MG63 (cell line): ENCODE data around the gene ANAPC7. TPM values are rescaled to one million over a fixed set of nuclear protein-coding genes. Genes with fewer than 3 reads are reported as not detected.
"Not testable (repeated sequence)": the region's sequence is repeated elsewhere in the genome, so short reads cannot be mapped to it uniquely, and the experiment has no call there.

Experiments used
- DNase-seq: peaks from one replicate; pipeline ENCODE4 v3.0.0-alpha.2; 2020
- H3K27me3 ChIP-seq: fragments of 250-450 bp; sonication (Bioruptor Pico); 2 replicates; pipeline ENCODE4 v1.5.1; 2020; ENCODE audit warnings: mild to moderate bottlenecking, moderate library complexity
- H3K36me3 ChIP-seq: fragments of 250-450 bp; sonication (Bioruptor Pico); 2 replicates; pipeline ENCODE4 v1.5.1; 2020; ENCODE audit warnings: mild to moderate bottlenecking, moderate library complexity
- H3K4me3 ChIP-seq: fragments of 250-450 bp; sonication (Bioruptor Pico); 2 replicates; pipeline ENCODE4 v1.5.1; 2020; ENCODE audit warnings: mild to moderate bottlenecking, moderate library complexity
- H3K9me3 ChIP-seq: fragments of 250-450 bp; sonication (Bioruptor Pico); 2 replicates; pipeline ENCODE4 v1.5.1; 2020; ENCODE audit warnings: mild to moderate bottlenecking, moderate library complexity
- total RNA-seq: library from RNA; depleted of rRNA; stranded (reverse); fragments of >200 nt; shearing (Covaris generic); gene quantifications from 2 replicates; pipeline ENCODE4 v1.2.3, GENCODE V29; 2014; ENCODE audit warnings: low replicate concordance

The ANAPC7 gene
- total RNA-seq, 1 experiment from 2014 or later = 51.5 TPM

DNA sequence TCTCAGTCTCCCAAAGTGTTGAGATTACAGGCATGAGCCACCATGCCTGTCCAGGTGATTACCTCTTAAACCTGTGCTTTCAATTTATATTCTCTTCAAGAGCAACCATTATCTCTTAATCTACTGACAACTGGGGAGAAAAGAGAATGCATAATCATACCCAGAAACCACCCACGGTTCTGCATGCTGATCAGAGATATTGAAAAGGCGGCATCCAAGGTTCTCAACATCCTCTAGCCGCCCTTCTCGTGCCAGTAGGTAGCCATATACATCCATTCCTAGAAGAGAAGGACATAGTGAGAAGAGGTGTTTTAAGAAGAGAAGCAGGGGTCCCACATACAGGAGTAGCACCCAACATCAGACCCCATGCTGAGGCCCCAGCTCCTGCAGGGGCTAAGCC, 20.8 kb downstream of the ANAPC7 start:
- no peaks in the 10 kb centered on the region for H3K27me3 ChIP-seq
- H3K4me3 ChIP-seq = no peak overlapping the region
- peaks cover 82% of the 10 kb centered on the region for H3K36me3 ChIP-seq
- H3K9me3 ChIP-seq = no peaks in the 10 kb centered on the region
- DNase-seq = no peak

GRCh38 chr12:110379631-110380030, 23.9 kb downstream of the ANAPC7 start:
- peaks cover 83% of the 10 kb centered on the region for H3K36me3 ChIP-seq

GRCh38 chr12:110379197-110379596, 24.3 kb downstream of the ANAPC7 start:
- H3K9me3 ChIP-seq = no peaks in the 10 kb centered on the region
- peaks cover 85% of the 10 kb centered on the region for H3K36me3 ChIP-seq
- no peaks in the 10 kb centered on the region for H3K27me3 ChIP-seq
- no peak for DNase-seq
- H3K4me3 ChIP-seq = no peak overlapping the region

More at GRCh38 chr12:110379631-110380030, 23.9 kb downstream of the ANAPC7 start:
- no peaks in the 10 kb centered on the region for H3K9me3 ChIP-seq
- no peak overlapping the region for H3K4me3 ChIP-seq
- DNase-seq = no peak
- no peaks in the 10 kb centered on the region for H3K27me3 ChIP-seq

- DNase-seq, H3K4me3 ChIP-seq, H3K27me3 ChIP-seq, H3K9me3 ChIP-seq: not testable (repeated sequence)
- H3K36me3 ChIP-seq = peaks cover 86% of the 10 kb centered on the region
Measured at GRCh38 chr12:110378131-110378790, 25.2 kb downstream of the ANAPC7 start.

DNA sequence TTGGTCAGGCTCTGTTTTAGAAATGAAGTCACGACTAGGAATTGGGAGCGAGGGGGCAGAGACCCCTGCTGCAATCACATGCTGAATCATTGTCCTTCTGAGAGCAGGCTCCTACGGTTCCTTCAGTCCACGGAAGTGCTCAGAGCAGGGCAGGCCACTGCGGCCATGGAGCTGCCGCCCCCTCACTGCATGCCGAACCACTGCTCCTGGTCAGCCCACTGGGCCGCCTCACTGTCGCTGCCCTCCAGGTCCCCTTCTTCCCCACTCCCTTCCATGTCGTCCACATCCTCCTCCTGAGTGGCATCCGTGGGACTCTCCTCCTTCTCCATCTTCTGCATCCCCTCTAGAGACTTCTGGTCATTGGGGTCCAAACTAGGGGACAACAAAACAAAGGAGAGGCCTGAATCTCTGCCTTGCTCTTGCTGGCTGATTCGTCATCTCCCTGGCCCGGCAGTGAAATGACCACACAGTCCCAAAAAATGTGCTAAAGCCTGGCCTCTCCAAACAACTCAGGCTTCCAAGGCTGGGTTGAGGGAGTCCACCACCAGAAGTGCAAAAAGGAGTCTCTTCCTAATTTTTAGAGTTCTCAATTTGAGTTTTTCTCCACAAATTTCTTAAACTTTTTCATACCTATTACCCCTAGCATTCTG, 29.4 kb downstream of the ANAPC7 start:
- Histone ChIP-seq H3K27me3 (no peaks in the 10 kb centered on the region), H3K36me3 (peaks cover 75% of the 10 kb centered on the region), H3K4me3 (no peak overlapping the region), H3K9me3 (no peaks in the 10 kb centered on the region)
- DNase-seq = no peak

GRCh38 chr12:110373425-110373824, 30.1 kb downstream of the ANAPC7 start:
- H3K4me3 ChIP-seq = no peak overlapping the region
- peaks cover 71% of the 10 kb centered on the region for H3K36me3 ChIP-seq
- H3K9me3 ChIP-seq = no peaks in the 10 kb centered on the region
- no peak for DNase-seq
- H3K27me3 ChIP-seq = no peaks in the 10 kb centered on the region

DNA sequence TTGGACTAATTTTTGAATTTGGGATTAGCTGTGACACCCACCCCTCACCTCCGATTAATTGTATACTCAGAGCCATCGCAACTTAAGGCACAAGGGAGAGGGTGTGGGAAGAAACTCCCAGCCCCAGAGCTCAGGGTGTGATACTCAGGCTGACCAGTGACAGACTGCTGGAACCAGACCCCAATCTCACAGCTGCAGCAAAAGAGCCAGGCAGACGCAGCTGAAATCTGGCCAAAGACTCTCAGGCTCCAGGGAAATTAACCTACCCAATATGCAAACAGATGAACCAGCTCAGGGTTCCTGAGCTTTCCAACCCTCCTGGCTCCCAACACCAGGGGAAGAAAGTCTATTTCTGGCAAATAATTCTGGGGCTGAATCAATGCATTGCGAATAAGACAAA, 30.5 kb downstream of the ANAPC7 start:
- peaks cover 67% of the 10 kb centered on the region for H3K36me3 ChIP-seq
- no peaks in the 10 kb centered on the region for H3K9me3 ChIP-seq
- H3K27me3 ChIP-seq = no peaks in the 10 kb centered on the region
- DNase-seq = no peak
- no peak overlapping the region for H3K4me3 ChIP-seq

DNA sequence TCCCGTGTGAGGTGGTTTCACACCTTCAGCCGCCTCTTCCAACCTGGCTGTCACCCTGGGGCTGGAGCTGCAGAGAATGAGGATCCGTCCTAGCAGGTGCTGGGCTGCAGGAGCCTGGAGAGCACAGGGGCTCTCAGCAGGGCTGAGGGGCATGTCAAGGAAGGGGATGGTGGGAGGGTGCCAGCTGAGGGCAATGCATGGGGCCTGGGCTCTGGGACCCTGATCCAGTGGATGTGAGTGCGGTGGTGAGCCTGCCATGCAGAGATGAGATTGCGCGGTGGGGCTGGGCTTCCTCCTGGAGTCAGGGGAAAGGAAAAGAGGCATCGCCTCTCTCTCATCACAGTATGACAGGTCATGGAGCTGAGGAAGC, 31.5 kb downstream of the ANAPC7 start:
- peaks cover 57% of the 10 kb centered on the region for H3K36me3 ChIP-seq
- H3K4me3 ChIP-seq = no peak overlapping the region
- no peaks in the 10 kb centered on the region for H3K9me3 ChIP-seq
- no peaks in the 10 kb centered on the region for H3K27me3 ChIP-seq
- no peak for DNase-seq

GRCh38 chr12:110371408-110372055, 32.0 kb downstream of the ANAPC7 start:
- H3K36me3 ChIP-seq = peaks cover 54% of the 10 kb centered on the region
- H3K9me3 ChIP-seq = no peaks in the 10 kb centered on the region
- no peaks in the 10 kb centered on the region for H3K27me3 ChIP-seq
- no peak for DNase-seq
- no peak overlapping the region for H3K4me3 ChIP-seq

DNA sequence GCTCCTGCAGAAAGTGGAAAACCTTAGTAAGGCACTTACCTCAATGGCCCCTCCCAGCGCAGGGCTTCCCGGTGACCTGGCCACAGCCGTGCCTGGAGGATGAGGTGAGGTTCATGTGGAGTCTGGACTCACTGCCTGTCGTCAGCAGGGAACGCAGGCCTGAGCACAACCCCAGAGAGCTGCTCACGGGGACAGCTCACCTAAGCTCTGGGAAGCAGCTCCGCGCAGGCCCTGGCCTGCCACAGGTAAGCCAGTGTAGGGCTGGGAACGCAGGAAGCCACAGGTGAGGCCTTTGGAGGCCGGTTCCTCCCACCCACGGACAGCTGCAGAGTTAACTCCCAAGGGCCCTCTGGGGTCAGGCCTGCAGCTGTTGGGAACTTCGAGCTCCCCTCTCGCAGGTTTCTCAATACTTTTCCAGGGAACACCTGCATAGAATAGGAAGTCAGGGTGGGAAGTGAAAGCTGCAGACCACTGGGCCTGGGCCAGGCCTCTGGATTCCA, 32.7 kb downstream of the ANAPC7 start:
- no peak for DNase-seq
- H3K27me3 ChIP-seq = no peaks in the 10 kb centered on the region
- no peaks in the 10 kb centered on the region for H3K9me3 ChIP-seq
- no peak overlapping the region for H3K4me3 ChIP-seq
- peaks cover 49% of the 10 kb centered on the region for H3K36me3 ChIP-seq

DNA sequence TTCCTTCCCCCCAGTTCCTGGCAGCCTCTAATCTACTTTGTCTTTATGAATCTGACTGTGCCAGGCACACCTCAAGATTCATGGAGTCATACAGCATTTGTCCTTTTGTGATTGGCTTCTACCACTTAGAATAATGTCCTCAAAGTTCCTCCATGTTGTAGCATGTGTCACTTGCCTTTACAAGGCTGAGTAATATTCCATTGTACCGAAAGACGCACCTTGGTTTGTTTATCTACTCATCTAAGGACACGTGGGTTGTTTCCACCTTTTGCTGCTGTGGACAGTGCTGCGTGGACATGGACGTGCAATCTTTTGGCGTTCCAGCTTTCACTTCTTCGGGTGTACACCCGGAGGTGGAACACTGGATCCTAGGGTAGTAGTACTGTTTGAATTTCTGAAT, 33.5 kb downstream of the ANAPC7 start:
- peaks cover 42% of the 10 kb centered on the region for H3K36me3 ChIP-seq
- DNase-seq = no peak

DNA sequence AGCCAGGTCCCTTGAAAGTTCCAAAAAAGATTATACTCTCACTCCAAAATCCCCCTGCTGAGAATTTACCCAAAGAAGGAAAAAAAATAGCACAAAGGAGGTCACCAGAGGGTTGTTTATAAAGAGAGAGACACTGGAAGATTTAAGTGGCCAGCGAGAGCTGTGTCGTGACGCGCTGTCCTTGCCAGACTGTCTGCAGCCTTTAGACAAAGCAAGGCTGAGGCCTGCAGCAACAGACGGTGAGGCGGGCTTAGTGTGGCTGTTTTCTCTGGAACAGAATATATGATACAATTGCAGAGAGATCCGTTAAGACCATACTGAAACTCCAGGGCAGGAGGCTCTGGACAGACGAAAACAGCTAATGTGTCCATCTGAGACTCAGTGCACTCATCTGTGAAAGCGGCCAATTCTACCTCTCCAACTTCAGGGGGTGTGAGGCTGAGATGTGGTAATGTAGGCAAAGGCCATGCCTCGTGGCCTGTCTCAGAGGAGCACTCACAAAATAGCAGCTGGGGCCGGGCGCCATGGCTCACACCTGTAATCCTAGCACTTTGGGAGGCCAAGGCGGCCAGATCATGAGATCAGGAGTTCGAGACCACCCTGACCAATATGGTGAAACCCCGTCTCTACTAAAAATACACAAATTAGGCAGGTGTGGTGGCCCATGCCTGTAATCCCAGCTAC, 36.2 kb downstream of the ANAPC7 start:
- H3K4me3 ChIP-seq = no peak overlapping the region
- no peaks in the 10 kb centered on the region for H3K27me3 ChIP-seq
- no peaks in the 10 kb centered on the region for H3K9me3 ChIP-seq
- peaks cover 17% of the 10 kb centered on the region for H3K36me3 ChIP-seq
- DNase-seq = no peak

More for the DNA sequence above, 33.5 kb downstream of the ANAPC7 start:
- no peaks in the 10 kb centered on the region for H3K9me3 ChIP-seq
- no peaks in the 10 kb centered on the region for H3K27me3 ChIP-seq
- H3K4me3 ChIP-seq = no peak overlapping the region

GRCh38 chr12:110366321-110367142, 37.0 kb downstream of the ANAPC7 start:
- no peak overlapping the region for H3K4me3 ChIP-seq
- no peaks in the 10 kb centered on the region for H3K9me3 ChIP-seq
- H3K27me3 ChIP-seq = no peaks in the 10 kb centered on the region
- DNase-seq = no peak
- H3K36me3 ChIP-seq = peaks cover 9% of the 10 kb centered on the region; the same call in 1 of the 2 replicates

- no peaks in the 10 kb centered on the region for H3K27me3 ChIP-seq
- H3K9me3 ChIP-seq = no peaks in the 10 kb centered on the region
- no peak for DNase-seq
- H3K4me3 ChIP-seq = no peak overlapping the region
- peaks cover 2% of the 10 kb centered on the region; the same call in 1 of the 2 replicates for H3K36me3 ChIP-seq
Measured at GRCh38 chr12:110365489-110366320, 37.8 kb downstream of the ANAPC7 start.

DNA sequence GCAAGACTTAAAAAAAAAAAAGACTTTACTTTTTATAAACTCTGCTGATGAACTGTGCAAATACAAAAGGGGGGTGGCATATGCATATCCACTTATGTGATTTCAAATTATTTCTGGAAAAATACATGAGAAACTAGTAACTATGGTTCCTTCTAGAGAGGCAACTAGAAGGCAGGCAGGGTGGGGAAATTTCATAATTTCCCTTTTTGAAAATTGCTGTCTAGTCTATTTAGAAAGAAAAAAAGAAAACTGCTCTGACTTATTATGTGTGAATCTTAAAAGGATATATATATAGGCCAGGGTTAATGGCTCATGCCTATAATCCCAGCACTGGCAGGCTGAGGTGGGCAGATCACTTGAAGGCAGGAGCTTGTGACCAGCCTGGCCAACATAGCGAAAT, 42.3 kb downstream of the ANAPC7 start:
- no peaks in the 10 kb centered on the region for H3K36me3 ChIP-seq
- H3K27me3 ChIP-seq = no peaks in the 10 kb centered on the region
- H3K9me3 ChIP-seq = no peaks in the 10 kb centered on the region
- H3K4me3 ChIP-seq = no peak overlapping the region
- DNase-seq = no peak
